WTC11 (cell line): ENCODE results near the gene LGALS4. TPM values are rescaled to one million over a fixed set of nuclear protein-coding genes. Genes with fewer than 3 reads are reported as not detected.

ENCODE experiments used
- ATAC-seq: fragments of 200-7000 bp; cut with Tn5 transposase; 2 replicates; pipeline ENCODE4 v1.10.0; 2021; ENCODE audit warnings: mild to moderate bottlenecking, moderate library complexity
- CTCF ChIA-PET: fragments of 300-600 bp; sonication (Branson Sonifier 250); formaldehyde crosslinking; loops from one replicate; lab custom pipeline; 2021; ENCODE audit warnings: antibody characterized with exemption; lab: Charles Lee
- POLR2A ChIA-PET: fragments of 350-600 bp; sonication (Branson Sonifier 250); formaldehyde crosslinking; loops from one replicate; lab custom pipeline; 2021; ENCODE audit warnings: antibody characterized with exemption; lab: Charles Lee
- DNase-seq: peaks from one replicate; pipeline ENCODE4 v3.0.0; 2021; ENCODE audit warnings: low spot score
- H3K27ac Mint-ChIP-seq: 2 replicates; pipeline ENCODE4 v1.8.0; 2021; ENCODE audit warnings: mixed read lengths
- H3K27me3 Mint-ChIP-seq: 2 replicates; pipeline ENCODE4 v1.8.0; 2021; ENCODE audit warnings: low read depth, mild to moderate bottlenecking, moderate library complexity, mixed read lengths
- H3K36me3 Mint-ChIP-seq: 2 replicates; pipeline ENCODE4 v1.8.0; 2021; ENCODE audit warnings: mixed read lengths
- H3K4me1 Mint-ChIP-seq: 2 replicates; pipeline ENCODE4 v1.8.0; 2022; ENCODE audit warnings: mixed read lengths
- H3K4me3 Mint-ChIP-seq: 2 replicates; pipeline ENCODE4 v1.8.0; 2021; ENCODE audit warnings: mild to moderate bottlenecking, moderate library complexity, mixed read lengths
- H3K9me3 Mint-ChIP-seq: 2 replicates; pipeline ENCODE4 v1.8.0; 2021; ENCODE audit warnings: mixed read lengths
- CBFB ChIP-seq: sonication (generic); formaldehyde crosslinking; IDR thresholded peaks from 2 replicates; pipeline ENCODE4 v1.8.1; 2022; ENCODE audit warnings: mild to moderate bottlenecking, low read depth, missing genetic modification reagents
- CDX4 ChIP-seq: fragments of 250-450 bp; sonication (Bioruptor Pico); IDR thresholded peaks from 2 replicates; pipeline ENCODE4 v1.9.0; 2021; ENCODE audit warnings: moderate library complexity, mild to moderate bottlenecking, inconsistent platforms, borderline replicate concordance
- CREM ChIP-seq: sonication (generic); formaldehyde crosslinking; IDR thresholded peaks from 2 replicates; pipeline ENCODE4 v1.8.1; 2022; ENCODE audit warnings: mild to moderate bottlenecking, missing genetic modification reagents, moderate library complexity
- CTCF ChIP-seq: fragments of 200-600 bp; IDR thresholded peaks from 2 replicates; pipeline ENCODE4 v1.8.0; 2022; ENCODE audit warnings: antibody characterized with exemption
- ELF4 ChIP-seq: sonication (generic); formaldehyde crosslinking; IDR thresholded peaks from 2 replicates; pipeline ENCODE4 v1.8.1; 2022; ENCODE audit warnings: low read depth, mild to moderate bottlenecking, moderate library complexity, missing genetic modification reagents
- FOXK1 ChIP-seq: sonication (generic); formaldehyde crosslinking; IDR thresholded peaks from 2 replicates; pipeline ENCODE4 v1.8.0; 2022; ENCODE audit warnings: mild to moderate bottlenecking, moderate library complexity, missing genetic modification reagents
- NR3C1 ChIP-seq: sonication (generic); formaldehyde crosslinking; conservative IDR thresholded peaks from 2 replicates; pipeline ENCODE4 v1.8.1; 2023; ENCODE audit warnings: low read depth, mild to moderate bottlenecking, missing genetic modification reagents
- SMAD4 ChIP-seq: sonication (generic); formaldehyde crosslinking; IDR thresholded peaks from 2 replicates; pipeline ENCODE4 v1.8.0; 2022; ENCODE audit warnings: mild to moderate bottlenecking, missing genetic modification reagents
- TCF7 ChIP-seq: sonication (generic); formaldehyde crosslinking; IDR thresholded peaks from 2 replicates; pipeline ENCODE4 v1.8.0; 2022; ENCODE audit warnings: mild to moderate bottlenecking, low read depth, missing genetic modification reagents, moderate library complexity
- ZNF121 ChIP-seq: sonication (generic); formaldehyde crosslinking; IDR thresholded peaks from 2 replicates; pipeline ENCODE4 v1.8.0; 2023; ENCODE audit warnings: missing genetic modification reagents
- ZNF281 ChIP-seq: sonication (generic); formaldehyde crosslinking; IDR thresholded peaks from 2 replicates; pipeline ENCODE4 v1.8.0; 2023; ENCODE audit warnings: mild to moderate bottlenecking, missing genetic modification reagents
- ZNF317 ChIP-seq: sonication (generic); formaldehyde crosslinking; IDR thresholded peaks from 2 replicates; pipeline ENCODE4 v1.8.1; 2023; ENCODE audit warnings: low read depth, mild to moderate bottlenecking, moderate library complexity, missing genetic modification reagents, borderline replicate concordance
- ZNF425 ChIP-seq: fragments of 250-450 bp; sonication (Bioruptor Pico); conservative IDR thresholded peaks from 2 replicates; pipeline ENCODE4 v1.9.0; 2021; ENCODE audit warnings: mild to moderate bottlenecking
- ZNF512 ChIP-seq: sonication (generic); formaldehyde crosslinking; IDR thresholded peaks from 2 replicates; pipeline ENCODE4 v1.8.1; 2022; ENCODE audit warnings: missing genetic modification reagents, borderline replicate concordance
- ZNF532 ChIP-seq: fragments of 250-450 bp; sonication (Bioruptor Pico); IDR thresholded peaks from 2 replicates; pipeline ENCODE4 v1.9.0; 2021; ENCODE audit warnings: mild to moderate bottlenecking, borderline replicate concordance
- total RNA-seq: library from RNA; stranded (reverse); gene quantifications from 3 replicates; pipeline ENCODE4 v1.2.3, GENCODE V29; 2021

The LGALS4 gene
- total RNA-seq, 1 experiment from 2014 or later = 1.5 TPM

- Mint-ChIP-seq H3K4me1 (no peaks in the 10 kb centered on the region; the same call in 1 of the 2 replicates), H3K36me3 (no peaks in the 10 kb centered on the region), H3K27ac (no peak overlapping the region), H3K9me3 (peaks cover 4% of the 10 kb centered on the region; the same call in 1 of the 2 replicates)
- POLR2A ChIA-PET = no interaction called here
- TF ChIP-seq ZNF512 (CRISPR knock-in tag) = no peak
- no peak for TF ChIP-seq ZNF121 (CRISPR knock-in tag)
- no peak for TF ChIP-seq NR3C1 (CRISPR knock-in tag)
- no peak for TF ChIP-seq CBFB (CRISPR knock-in tag)
- TF ChIP-seq ELF4 (CRISPR knock-in tag) = no peak
- no peak for TF ChIP-seq ZNF532
- no peak for TF ChIP-seq ZNF317 (CRISPR knock-in tag)
- TF ChIP-seq TCF7 (CRISPR knock-in tag) = no peak
- TF ChIP-seq ZNF425 (CRISPR knock-in tag) = no peak
- TF ChIP-seq SMAD4 (CRISPR knock-in tag) = no peak
- no peak for TF ChIP-seq FOXK1 (CRISPR knock-in tag)
- TF ChIP-seq CDX4 (CRISPR knock-in tag) = no peak
- TF ChIP-seq CREM (CRISPR knock-in tag) = no peak
- TF ChIP-seq ZNF281 (CRISPR knock-in tag) = no peak
- TF ChIP-seq CTCF = no peak
- TF ChIP-seq, all 79 proteins: peak for 0
- no peak overlapping the region for H3K4me3 Mint-ChIP-seq
- no peak for ATAC-seq
- DNase-seq = no peak
- H3K27me3 Mint-ChIP-seq = peaks cover 4% of the 10 kb centered on the region
- CTCF ChIA-PET = no interaction called here
These were observed 12.0 kb downstream of the LGALS4 start for GRCh38 chr19:38800577-38801347.
